Measurements from ENCODE around the gene TET2. TPM values are rescaled to one million over a fixed set of nuclear protein-coding genes. Genes with fewer than 3 reads are reported as not detected.

Gene TET2
- polyA plus RNA-seq, 1 experiment: 6.9 TPM

- CTCF ChIA-PET: interaction anchor here (1.2 to 1.5 kb wide), 2 partner anchors 12 to 200 kb away, joined by 3 read pairs; no protein-coding TSS in a partner anchor
- H3K27me3 ChIP-seq (ENCODE audit: control insufficient read depth, insufficient read depth, low read length): no peaks in the 10 kb centered on the region
- TF ChIP-seq, protein P1, sequence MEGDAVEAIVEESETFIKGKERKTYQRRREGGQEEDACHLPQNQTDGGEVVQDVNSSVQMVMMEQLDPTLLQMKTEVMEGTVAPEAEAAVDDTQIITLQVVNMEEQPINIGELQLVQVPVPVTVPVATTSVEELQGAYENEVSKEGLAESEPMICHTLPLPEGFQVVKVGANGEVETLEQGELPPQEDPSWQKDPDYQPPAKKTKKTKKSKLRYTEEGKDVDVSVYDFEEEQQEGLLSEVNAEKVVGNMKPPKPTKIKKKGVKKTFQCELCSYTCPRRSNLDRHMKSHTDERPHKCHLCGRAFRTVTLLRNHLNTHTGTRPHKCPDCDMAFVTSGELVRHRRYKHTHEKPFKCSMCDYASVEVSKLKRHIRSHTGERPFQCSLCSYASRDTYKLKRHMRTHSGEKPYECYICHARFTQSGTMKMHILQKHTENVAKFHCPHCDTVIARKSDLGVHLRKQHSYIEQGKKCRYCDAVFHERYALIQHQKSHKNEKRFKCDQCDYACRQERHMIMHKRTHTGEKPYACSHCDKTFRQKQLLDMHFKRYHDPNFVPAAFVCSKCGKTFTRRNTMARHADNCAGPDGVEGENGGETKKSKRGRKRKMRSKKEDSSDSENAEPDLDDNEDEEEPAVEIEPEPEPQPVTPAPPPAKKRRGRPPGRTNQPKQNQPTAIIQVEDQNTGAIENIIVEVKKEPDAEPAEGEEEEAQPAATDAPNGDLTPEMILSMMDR (IDR thresholded peaks at IDR 0.05; ENCODE audit: insufficient read depth, low read depth, low read length): no peak
- H3K36me3 ChIP-seq (ENCODE audit: control insufficient read depth, insufficient read depth, low read length): peaks cover 12% of the 10 kb centered on the region
- H3K4me3 ChIP-seq (ENCODE audit: low read depth, low read length): no peak overlapping the region
- no peak for DNase-seq (ENCODE audit: low read depth)
- POLR2A ChIA-PET: no interaction called here
These were observed 126.6 kb downstream of the TET2 start for GRCh38 chr4:105273230-105273629.

- TF ChIP-seq, protein P1 (IDR thresholded peaks at IDR 0.05; ENCODE audit: insufficient read depth, low read depth, low read length): no peak
- ChIA-PET POLR2A (no interaction called here), CTCF (interaction anchor here (1.2 kb wide), 1 partner anchor 199 kb away, joined by 3 read pairs; no protein-coding TSS in a partner anchor)
- DNase-seq (ENCODE audit: low read depth): no peak
- peaks cover 12% of the 10 kb centered on the region for H3K36me3 ChIP-seq (ENCODE audit: control insufficient read depth, insufficient read depth, low read length)
- H3K4me3 ChIP-seq (ENCODE audit: low read depth, low read length): no peak overlapping the region
- H3K27me3 ChIP-seq (ENCODE audit: control insufficient read depth, insufficient read depth, low read length): no peaks in the 10 kb centered on the region
These were observed 127.4 kb downstream of the TET2 start for GRCh38 chr4:105274090-105274489.

DNA sequence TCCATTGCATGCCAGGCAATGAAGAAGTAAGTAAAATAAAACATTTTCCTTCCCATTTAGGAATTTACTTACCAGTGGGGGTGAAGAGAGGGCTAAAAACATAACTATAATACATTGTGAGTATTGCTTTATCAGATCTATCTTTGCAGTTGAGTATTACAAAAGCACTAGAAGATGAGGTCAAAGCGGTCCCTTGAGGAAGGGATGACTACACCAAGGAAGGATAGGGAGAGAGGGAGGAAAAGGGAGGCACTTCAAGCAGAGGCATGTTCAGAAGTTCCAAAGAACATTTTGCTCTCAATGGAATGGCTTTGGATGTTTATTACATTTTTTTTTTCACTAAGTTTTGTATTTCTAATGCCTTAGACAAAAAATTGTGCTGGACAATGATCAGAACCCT is 127.8 kb downstream of the TET2 start:
- POLR2A ChIA-PET: no interaction called here
- no peak for DNase-seq (ENCODE audit: low read depth)
- H3K36me3 ChIP-seq (ENCODE audit: control insufficient read depth, insufficient read depth, low read length): peaks cover 12% of the 10 kb centered on the region
- no peak overlapping the region for H3K4me3 ChIP-seq (ENCODE audit: low read depth, low read length)
- TF ChIP-seq, protein P1 (IDR thresholded peaks at IDR 0.05; ENCODE audit: insufficient read depth, low read depth, low read length): no peak
- CTCF ChIA-PET: interaction anchor here (1.2 kb wide), 1 partner anchor 199 kb away, joined by 3 read pairs; no protein-coding TSS in a partner anchor
- H3K27me3 ChIP-seq (ENCODE audit: control insufficient read depth, insufficient read depth, low read length): no peaks in the 10 kb centered on the region

GRCh38 chr4:105276361-105277104 is 129.9 kb downstream of the TET2 start:
- H3K27me3 ChIP-seq (ENCODE audit: control insufficient read depth, insufficient read depth, low read length): no peaks in the 10 kb centered on the region
- TF ChIP-seq, protein P1 (IDR thresholded peaks at IDR 0.05; ENCODE audit: insufficient read depth, low read depth, low read length): no peak
- ChIA-PET POLR2A (no interaction called here), CTCF (no interaction called here)
- peaks cover 10% of the 10 kb centered on the region for H3K36me3 ChIP-seq (ENCODE audit: control insufficient read depth, insufficient read depth, low read length)
- H3K4me3 ChIP-seq (ENCODE audit: low read depth, low read length): no peak overlapping the region
- DNase-seq (ENCODE audit: low read depth): no peak

DNA sequence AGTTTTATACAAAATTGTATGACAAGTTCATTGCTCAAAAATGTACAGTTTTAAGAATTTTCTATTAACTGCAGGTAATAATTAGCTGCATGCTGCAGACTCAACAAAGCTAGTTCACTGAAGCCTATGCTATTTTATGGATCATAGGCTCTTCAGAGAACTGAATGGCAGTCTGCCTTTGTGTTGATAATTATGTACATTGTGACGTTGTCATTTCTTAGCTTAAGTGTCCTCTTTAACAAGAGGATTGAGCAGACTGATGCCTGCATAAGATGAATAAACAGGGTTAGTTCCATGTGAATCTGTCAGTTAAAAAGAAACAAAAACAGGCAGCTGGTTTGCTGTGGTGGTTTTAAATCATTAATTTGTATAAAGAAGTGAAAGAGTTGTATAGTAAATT is 131.0 kb downstream of the TET2 start:
- peaks cover 8% of the 10 kb centered on the region for H3K36me3 ChIP-seq (ENCODE audit: control insufficient read depth, insufficient read depth, low read length)
- DNase-seq (ENCODE audit: low read depth): no peak
- ChIA-PET POLR2A (no interaction called here), CTCF (no interaction called here)
- H3K4me3 ChIP-seq (ENCODE audit: low read depth, low read length): no peak overlapping the region
- no peaks in the 10 kb centered on the region for H3K27me3 ChIP-seq (ENCODE audit: control insufficient read depth, insufficient read depth, low read length)
- TF ChIP-seq, protein P1 (IDR thresholded peaks at IDR 0.05; ENCODE audit: insufficient read depth, low read depth, low read length): no peak
